GM23248 (cell line): ENCODE measurements around the gene CLDN18.

Experiments used
- EZH2 ChIP-seq: fragments of 200-600 bp; sonication (generic); IDR thresholded peaks from 2 replicates; pipeline ENCODE4 v1.6.1; 2018; ENCODE audit warnings: antibody characterized with exemption, mild to moderate bottlenecking; ENCODE audit not compliant: insufficient read depth, poor library complexity, severe bottlenecking
- EZH2phosphoT487 ChIP-seq: fragments of 200-600 bp; sonication (generic); IDR thresholded peaks from 2 replicates; pipeline ENCODE4 v1.6.1; 2018; ENCODE audit warnings: antibody characterized with exemption, moderate library complexity, mild to moderate bottlenecking, low read depth; ENCODE audit not compliant: insufficient read depth

DNA sequence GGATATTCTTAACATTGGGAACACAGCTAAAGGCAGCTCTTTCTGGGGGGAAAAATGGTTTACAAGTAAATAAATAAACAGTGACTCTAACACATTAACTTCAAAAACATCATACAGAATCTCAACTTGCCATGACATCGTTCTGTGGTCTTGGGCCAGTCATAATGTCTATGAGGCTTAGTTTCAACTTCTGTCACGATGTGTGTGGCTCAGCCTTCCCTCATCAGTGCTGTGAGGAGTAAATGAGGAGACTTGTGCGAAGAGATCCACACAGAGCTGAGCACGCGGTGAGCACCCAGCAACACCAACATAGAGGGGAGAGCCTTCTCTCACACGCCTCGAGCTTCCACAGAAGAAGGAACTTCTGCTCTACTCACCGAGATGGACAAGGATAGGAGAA, 56.4 kb downstream of the CLDN18 start:
- no peak for TF ChIP-seq EZH2
- no peak for TF ChIP-seq EZH2phosphoT487
